GM12892 (cell line): ENCODE data around the gene HEXA.

ENCODE experiments used
- POLR2A ChIP-seq: IDR thresholded peaks from 2 replicates; pipeline ENCODE4 v1.6.1; 2011; ENCODE audit warnings: low read depth, low read length, control low read depth
- POLR2AphosphoS5 ChIP-seq: IDR thresholded peaks from 2 replicates; pipeline ENCODE4 v1.6.1; 2011; ENCODE audit warnings: low read depth, low read length, control low read depth
- TAF1 ChIP-seq: IDR thresholded peaks from 2 replicates; pipeline ENCODE4 v1.6.1; 2011; ENCODE audit warnings: low read depth, mild to moderate bottlenecking, control low read depth, low read length, borderline replicate concordance

DNA sequence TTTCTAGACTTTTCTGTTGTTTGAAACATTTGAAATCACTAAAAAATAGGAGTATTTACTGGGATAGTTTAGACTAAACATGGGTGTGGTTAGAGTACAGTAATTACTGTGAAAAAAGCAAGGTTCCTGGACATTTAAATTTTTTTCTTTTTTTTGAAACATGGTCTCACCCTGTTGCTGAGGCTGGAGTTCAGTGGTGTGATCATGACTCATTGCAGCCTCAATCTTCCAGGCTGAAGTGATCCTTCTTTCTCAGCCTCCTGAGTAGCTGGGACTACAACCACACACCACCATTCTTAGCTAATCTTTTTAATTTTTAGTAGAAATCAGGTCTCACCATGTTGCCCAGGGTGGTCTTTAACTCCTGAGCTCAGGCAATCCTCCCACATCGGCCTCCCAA, 35.4 kb downstream of the HEXA start:
- no peak for TF ChIP-seq POLR2A
- no peak for TF ChIP-seq POLR2AphosphoS5
- TF ChIP-seq TAF1, result no peak
